Measurements from ENCODE around the gene MFSD2A.
"Not testable (repeated sequence)": the region's sequence is repeated elsewhere in the genome, so short reads cannot be mapped to it uniquely, and the experiment has no call there.

MFSD2A gene

DNA sequence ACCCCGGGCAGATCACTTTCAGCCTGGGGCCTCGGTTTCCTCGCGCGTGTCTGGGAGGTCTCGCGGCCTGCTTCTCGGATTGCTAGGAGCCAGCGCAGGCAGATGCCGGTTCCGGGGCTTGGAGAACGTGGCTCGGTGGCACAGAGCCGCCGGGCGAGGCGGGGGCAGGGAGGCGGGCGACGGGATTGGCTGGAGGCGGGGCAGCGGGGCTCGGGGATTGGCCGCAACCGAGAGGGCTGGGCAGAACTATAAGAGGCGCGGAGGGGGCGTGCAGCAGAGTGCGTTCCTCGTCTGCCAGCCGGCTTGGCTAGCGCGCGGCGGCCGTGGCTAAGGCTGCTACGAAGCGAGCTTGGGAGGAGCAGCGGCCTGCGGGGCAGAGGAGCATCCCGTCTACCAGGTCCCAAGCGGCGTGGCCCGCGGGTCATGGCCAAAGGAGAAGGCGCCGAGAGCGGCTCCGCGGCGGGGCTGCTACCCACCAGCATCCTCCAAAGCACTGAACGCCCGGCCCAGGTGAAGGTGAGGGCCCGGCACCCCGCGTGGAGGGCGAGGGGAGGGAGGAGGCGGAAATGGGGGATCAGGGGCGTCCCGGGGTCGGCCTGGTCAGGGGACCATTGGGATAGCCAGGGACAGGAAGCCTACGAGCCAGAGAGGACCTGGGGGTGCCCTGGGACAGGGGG lies at the start of gene MFSD2A:
Gene MFSD2A (plus strand): TSS at position 276 of the 677 bp plus-strand sequence. CDS start 148 bp downstream, at position 424.
- DNase-seq (ENCODE audit: low spot score), result peak; percentile 99

- DNase-seq (ENCODE audit: low spot score), result no peak
Observed at GRCh38 chr1:39905172-39905571, 49.8 kb upstream of the MFSD2A start.

DNA sequence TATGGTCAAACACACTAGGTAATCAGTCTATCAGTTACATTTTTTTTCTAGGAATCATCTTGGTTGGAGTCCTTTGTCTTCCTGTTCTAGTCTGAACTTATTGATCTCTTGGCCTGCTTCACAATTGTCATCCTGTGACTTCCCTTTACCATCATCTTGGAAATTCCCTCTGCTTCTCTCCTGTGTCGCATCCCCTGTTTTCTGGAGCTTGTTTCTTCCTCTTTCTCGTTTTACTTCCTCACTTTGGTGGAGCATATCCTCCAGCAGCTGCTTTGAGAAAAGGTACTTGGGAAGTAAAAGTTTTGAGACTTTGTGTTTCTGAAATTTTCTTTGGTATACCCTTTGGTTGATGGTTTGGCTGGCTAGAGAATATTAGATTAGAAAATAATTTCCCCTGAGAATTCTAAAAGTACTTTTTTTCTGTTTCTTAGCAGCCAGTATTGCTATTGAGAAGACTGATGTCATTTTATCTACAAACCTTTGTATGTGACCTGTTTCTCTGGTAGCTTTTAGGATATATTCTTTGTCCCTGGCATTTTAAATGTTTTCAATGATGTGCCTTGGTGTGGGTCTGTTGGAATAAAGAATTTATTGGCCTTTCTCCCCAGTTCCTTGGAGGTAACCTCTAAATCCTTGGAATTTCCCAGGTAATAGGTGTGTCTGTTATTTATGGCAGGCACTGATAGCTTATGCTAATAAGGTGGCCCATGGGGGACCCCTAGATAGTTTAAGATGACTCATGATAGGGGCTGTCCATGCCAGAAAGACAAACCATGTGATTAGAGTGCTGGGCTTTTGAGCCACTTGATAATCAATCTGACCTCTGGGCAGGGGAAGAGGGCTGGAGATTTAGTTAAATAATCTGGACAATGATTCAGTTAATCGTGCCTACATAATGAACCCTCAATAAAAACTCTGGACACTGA lies 47.2 kb upstream of the MFSD2A start:
- DNase-seq (ENCODE audit: low spot score), result no peak

DNA sequence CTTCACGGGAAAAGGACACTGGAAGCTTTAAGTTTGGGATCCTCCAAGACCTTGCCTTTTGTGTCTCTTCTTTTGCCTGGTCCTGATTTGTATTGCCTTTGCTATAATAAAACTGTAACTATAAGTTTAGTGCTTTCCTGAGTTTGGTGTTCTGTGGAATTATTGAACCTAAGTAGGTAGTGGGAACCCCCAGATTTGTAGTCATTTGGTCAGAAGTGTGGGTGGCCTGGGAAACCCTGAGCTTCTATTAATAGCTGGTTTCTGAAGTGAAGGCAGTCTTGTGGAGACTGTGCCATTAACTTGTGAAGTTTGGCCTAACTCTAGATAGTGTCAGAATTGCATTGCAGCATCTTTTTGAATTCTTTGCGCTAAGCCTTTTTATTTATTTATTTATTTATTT lies 46.4 kb upstream of the MFSD2A start:
- no peak for DNase-seq (ENCODE audit: low spot score)

GRCh38 chr1:39910263-39910662 lies 44.7 kb upstream of the MFSD2A start:
- DNase-seq (ENCODE audit: low spot score), result no peak

GRCh38 chr1:39913136-39913535 lies 41.8 kb upstream of the MFSD2A start:
- DNase-seq (ENCODE audit: low spot score), result not testable (repeated sequence)

GRCh38 chr1:39915499-39916129 lies 39.3 kb upstream of the MFSD2A start:
- no peak for DNase-seq (ENCODE audit: low spot score)

GRCh38 chr1:39917825-39918224 lies 37.1 kb upstream of the MFSD2A start:
- no peak for DNase-seq (ENCODE audit: low spot score)

DNA sequence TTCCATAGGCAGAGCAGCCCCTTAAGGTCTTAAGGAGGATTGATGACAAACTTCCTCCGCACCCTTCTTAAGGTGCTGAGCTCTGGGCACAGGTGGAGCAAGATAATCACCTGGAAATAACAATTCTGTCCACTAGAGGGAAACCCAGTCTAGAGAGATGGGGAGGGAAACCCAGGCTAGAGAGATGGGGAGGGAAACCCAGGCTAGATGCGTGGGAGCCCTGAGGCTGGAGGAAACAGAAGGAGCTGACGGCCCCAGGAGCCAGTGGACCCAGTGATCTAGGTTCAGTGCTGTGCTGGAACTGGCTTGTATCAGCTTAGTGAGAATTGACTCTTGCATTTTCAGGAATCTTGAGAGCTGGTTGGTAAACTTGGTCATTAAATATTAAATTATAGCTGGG lies 35.4 kb upstream of the MFSD2A start:
- peak; percentile 74 for DNase-seq (ENCODE audit: low spot score)

DNA sequence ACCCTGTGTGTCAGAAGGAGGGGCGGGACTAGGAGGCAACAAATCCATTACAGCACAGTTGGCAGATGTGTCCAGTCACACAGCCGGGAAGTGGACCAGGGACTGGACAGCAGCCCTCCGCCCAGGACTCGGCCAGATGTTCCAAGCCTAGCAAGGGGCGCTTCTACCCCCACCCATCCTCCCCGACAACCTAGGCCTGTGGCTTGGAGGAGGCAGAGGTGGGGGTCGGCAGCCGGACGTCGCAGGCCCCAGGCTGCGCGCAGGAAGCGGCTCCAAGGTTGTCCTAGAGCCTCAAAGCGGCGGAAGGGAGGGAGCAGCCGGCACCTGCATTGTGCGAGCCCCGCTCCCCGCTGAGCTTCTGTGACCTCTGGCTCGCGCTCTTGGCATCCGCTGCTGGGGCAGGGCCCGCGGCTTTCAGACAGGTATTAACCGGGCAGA lies 32.7 kb upstream of the MFSD2A start:
- DNase-seq (ENCODE audit: low spot score), result peak; percentile 81

DNA sequence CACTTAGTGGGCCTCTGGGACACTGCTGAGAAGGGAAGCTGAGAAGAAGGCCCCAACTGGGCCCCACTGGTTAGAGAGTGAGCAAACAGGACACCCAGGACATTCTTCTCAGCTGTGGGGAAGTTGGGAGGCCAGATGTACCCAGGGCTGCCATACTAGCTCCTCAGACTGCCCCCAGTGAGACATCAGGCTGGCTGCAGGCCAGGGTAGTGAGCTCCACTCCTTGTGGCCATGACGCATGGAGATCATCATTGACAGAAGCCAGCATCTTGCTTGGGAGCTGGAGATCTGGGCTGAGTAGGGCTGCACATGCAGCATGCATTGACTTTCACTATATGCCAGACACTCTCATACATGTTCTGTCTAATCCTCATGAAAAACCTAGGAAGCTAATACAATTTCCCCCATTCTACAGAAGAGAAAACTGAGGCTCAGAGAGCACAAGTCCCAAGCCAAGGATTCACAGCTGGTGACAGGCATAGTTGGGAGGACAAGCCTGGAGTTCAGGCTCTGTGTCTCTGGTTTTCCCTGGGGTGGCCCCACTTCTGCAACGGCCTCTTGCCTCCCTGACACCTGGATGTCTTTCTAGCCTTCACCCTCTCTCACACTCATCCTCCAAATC lies 29.1 kb upstream of the MFSD2A start:
- no peak for DNase-seq (ENCODE audit: low spot score)

DNA sequence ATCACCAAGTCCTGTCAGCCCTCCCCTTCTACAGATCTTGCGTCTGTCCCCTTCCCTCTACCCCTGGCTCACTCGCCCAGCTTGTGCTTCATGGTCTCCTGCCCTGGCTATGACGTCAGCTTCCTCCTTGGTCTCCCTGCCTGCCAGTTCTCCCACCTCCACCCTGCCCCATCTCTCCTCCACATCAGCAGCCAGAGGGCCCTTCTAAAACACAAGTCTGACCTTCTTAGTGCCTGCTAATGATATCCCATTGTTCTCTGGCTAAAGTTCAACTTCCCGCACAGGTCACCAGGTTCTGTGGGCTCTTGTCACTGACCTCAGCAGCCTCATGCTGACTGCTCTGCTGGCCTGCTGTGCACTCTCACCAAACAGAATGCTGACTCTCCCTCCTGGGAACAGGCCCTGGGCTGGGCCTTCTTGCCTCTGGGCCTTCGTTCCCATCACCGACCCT lies 28.6 kb upstream of the MFSD2A start:
- no peak for DNase-seq (ENCODE audit: low spot score)

- no peak for DNase-seq (ENCODE audit: low spot score)
Observed at GRCh38 chr1:39926820-39927219, 28.1 kb upstream of the MFSD2A start.

GRCh38 chr1:39927538-39927937 lies 27.4 kb upstream of the MFSD2A start:
- DNase-seq (ENCODE audit: low spot score), result no peak

GRCh38 chr1:39928809-39929587 lies 25.9 kb upstream of the MFSD2A start:
- DNase-seq (ENCODE audit: low spot score), result no peak

GRCh38 chr1:39933956-39934941 lies 20.7 kb upstream of the MFSD2A start:
- no peak for DNase-seq (ENCODE audit: low spot score)

DNA sequence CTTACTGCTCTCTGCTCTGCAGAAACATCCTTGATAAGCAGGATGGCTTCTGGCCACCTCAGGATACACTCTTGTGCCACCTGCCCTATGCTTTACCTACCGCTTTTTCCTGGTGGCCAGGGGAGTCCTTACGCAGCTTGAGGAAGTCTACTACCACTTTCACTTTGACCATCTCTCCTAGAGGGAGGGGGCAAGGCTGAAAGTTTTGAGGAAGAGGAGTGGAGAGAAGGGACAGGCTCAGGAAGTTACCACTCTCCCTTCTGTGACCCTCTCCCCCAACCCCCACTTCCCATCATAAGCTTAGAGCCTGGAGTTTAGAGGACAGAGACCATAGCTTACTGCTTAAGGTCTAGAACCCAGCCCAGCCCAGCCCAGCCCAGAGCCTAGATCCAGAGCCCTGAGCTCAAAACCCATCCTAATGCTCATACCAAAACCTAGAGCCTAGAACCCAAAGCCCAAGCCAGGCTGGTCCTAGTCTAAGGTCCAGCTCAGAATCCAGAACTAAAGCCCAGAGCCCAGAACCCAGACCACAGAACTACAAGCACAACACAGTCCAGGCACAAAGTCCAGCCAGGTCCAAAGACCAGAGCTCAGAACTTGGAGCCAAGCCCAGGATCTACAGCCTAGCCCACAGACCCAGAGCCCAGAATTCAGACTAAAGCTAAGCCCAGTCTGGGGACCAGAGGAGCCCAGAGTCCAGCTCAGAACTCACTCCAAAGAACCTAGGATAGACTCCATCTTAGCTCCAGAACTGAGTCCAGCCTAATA lies 18.0 kb upstream of the MFSD2A start:
- DNase-seq (ENCODE audit: low spot score), result no peak

- no peak for DNase-seq (ENCODE audit: low spot score)
Observed at GRCh38 chr1:39938856-39939255, 16.1 kb upstream of the MFSD2A start.

- DNase-seq (ENCODE audit: low spot score), result no peak
Observed at GRCh38 chr1:39940253-39940652, 14.7 kb upstream of the MFSD2A start.
